Stimulated activated CD4-positive, alpha-beta T cell treated with anti-CD3 and anti-CD28 coated beads, Interleukin-12 subunit alpha, Interleukin-12 subunit beta, amount 100 ng/mL, for 24 hours (primary cell): ENCODE data around the gene OPCML.

ENCODE experiments used
- DNase-seq, 2 experiments: peaks; one replicate each; pipeline ENCODE4 v3.0.0-alpha.2; 2020; ENCODE audit warnings: low read depth in 2 of 2

Gene OPCML

DNA sequence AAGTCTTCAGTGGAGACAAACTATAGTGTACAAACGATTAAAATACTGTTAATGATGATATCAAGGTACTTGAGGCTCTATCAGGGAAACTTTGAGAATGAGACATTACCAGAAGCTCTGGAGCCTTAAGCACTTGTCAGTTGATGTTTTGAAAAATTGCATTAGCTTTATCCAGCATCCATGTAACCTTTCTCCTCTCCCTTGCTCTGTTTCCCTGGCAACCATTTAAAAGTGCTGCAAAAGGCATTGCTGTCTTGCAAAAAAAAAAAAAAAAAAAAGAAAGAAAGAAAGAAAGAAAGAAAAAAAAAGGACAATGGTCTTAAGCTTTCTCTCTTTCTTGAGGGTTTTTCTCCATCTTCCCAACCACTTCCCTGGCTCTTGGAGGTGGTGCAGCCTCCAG lies 787.0 kb downstream of the OPCML start:
- DNase-seq, result no peak

DNA sequence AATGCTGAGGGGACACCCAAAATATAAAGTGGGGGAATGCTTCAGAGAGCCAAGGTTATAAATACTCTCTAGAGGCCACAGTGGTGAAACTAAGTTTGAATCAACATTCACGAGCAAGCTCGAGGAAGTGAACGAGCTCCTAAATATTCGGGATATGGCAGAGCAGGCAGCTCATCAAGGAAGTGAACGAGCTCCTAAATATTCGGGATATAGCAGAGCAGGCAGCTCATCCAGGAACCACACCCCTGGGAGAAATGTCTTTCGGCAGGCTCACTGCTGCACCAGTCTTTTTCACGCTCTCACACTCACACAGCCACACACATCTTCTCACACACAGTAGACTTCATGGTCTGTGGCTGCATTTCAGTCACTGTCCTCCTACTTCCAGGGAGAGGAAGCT lies 787.5 kb downstream of the OPCML start:
- DNase-seq, result no peak

DNA sequence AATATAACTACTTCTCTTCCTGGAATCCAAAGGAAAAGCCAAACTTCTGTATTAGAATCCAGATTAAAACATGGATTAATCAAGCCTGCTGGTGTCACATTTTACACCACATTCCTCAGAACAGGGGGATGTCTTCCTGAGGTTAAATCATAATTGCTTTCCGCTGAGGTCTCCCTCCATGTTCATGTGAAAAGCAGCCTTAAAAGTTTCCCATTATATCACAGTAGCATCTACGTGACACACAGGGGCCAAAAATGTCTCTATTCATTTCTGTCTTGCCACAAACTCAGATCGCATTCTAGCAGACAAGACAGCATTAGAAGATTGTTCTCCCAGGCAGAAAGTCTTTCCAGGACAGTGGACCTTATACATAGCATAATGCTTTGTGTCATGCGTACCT lies 788.7 kb downstream of the OPCML start:
- DNase-seq, result no peak

DNA sequence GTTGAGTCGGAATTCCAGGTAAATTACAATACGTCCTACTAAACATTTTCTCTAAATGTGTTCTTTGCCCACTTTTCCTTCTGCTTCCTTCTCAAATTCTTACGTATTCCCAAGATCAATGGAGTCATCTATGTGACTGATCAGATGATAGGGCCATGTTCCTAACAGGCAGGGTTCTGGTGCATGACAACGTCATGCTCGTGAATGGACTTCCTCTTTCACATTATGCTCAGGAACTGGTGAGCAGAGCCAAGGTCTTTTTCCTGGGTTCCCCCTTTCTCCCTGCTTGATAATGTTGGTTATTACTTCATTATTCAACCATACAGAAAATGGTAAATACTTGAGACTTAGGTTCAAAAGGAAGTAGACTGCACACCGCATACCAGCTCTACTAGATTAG lies 789.4 kb downstream of the OPCML start:
- no peak for DNase-seq

- no peak for DNase-seq
Measured at GRCh38 chr11:132734217-132734616, 798.1 kb downstream of the OPCML start.

GRCh38 chr11:132728026-132728425 lies 804.3 kb downstream of the OPCML start:
- no peak for DNase-seq

- no peak for DNase-seq
Measured at GRCh38 chr11:132721526-132721925, 810.8 kb downstream of the OPCML start.

DNA sequence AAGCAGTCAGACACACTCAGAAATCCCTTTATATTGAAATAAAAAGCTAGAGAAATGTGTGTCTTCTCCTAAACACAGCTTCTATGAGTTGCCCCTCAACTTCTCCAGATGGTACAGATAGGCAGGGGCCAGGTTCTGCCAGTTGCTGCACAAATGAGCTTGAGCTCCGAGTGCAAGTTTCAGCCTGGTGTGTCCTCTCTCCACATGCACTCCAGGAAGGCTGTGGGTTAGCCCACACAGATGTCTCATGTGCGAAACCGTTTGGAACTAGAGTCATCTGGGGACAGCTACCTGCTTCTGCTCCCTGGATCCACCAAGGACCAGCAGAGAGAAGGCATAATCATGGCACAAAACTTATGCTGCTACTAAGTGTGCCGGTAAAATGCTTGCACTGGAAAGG lies 812.6 kb downstream of the OPCML start:
- no peak for DNase-seq

DNA sequence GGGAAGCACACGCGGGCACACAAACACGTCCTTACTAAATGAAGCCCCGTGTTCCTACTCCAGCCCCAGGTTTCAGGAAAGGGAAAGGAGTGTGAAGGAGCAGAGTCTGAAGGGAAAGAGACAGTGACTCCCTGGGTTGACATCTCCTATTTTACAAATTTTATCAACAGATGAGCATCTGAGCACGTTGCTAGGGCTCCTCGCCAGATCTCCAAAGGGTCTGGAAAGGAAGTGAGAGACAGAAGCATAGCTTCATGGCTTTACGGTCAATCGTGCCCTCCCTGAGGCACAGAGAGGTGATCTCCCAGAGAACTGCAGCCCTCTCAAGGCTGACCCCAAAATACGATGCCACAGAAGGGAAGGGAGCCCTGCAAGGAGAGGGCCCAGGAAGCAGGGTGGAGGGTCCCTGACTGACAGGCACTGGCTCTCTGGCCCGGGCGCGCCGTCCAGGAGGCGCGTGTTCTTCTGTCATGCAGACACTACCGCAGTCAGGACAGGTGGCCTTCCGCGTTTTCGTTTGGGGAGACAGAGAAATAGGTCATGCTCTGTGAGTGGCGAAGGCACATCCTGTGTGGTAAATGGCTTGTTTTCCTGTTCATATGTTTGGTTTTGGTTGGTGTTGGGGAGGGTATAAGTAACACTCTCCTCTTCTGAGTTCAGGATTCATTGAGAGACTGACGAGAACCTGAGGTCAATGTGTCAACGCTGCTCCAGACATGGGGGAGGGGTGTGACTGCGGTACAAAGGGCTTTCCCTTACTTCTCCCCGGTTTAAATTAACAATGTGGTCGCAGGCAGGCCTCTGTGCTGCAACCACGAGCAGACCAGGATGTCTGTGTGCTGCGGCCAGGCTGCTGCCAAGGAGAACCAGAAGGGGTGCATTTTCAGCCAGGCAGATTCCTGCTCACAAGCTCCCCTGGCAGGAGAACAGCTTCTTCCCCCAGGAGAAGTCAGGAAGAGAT lies 813.3 kb downstream of the OPCML start:
- peak in 1 of 2 experiments; percentile 20 for DNase-seq

- DNase-seq, result no peak
Measured at GRCh38 chr11:132717824-132718223, 814.5 kb downstream of the OPCML start.

GRCh38 chr11:132716037-132716436 lies 816.3 kb downstream of the OPCML start:
- DNase-seq, result no peak

- no peak for DNase-seq
Measured at GRCh38 chr11:132714859-132715440, 817.4 kb downstream of the OPCML start.

DNA sequence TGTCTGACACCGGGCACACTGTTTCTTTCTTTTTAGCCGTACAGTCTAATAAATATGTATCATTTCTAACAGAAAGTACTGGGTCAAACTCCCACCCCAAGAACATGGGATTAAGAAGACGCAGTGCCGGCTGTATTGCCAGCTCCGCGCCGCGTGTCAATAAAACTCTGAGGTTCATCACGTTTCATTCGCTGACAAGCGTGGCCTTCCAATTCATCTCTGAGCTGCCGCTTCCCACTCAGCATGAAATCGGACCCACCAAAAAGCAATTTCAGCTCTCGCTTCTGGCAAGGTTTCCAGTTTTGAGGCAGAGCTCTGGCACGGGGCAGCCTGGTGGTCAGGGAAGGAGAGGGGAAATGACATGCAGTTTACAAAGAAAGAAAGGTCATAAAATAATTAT lies 819.8 kb downstream of the OPCML start:
- no peak for DNase-seq

GRCh38 chr11:132704781-132705375 lies 827.4 kb downstream of the OPCML start:
- DNase-seq, result no peak

DNA sequence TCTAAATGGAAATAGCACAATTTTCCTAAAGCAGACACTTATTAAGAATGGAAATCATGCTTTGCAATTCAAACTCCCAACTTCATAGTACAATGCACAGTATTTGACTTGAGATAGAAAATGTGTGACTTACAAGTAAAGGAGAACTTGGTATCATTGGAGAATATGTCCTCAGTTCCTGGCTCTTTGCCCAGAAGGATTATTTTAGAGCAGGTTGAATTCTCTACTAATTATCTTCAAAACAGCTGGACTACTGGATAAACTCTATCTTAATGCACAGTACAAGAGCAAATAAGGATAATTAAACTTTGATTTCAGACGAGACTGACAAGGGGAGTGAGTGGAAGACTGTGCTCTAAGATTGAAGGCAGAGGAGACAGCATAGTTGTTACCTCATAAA lies 839.4 kb downstream of the OPCML start:
- DNase-seq, result no peak

DNA sequence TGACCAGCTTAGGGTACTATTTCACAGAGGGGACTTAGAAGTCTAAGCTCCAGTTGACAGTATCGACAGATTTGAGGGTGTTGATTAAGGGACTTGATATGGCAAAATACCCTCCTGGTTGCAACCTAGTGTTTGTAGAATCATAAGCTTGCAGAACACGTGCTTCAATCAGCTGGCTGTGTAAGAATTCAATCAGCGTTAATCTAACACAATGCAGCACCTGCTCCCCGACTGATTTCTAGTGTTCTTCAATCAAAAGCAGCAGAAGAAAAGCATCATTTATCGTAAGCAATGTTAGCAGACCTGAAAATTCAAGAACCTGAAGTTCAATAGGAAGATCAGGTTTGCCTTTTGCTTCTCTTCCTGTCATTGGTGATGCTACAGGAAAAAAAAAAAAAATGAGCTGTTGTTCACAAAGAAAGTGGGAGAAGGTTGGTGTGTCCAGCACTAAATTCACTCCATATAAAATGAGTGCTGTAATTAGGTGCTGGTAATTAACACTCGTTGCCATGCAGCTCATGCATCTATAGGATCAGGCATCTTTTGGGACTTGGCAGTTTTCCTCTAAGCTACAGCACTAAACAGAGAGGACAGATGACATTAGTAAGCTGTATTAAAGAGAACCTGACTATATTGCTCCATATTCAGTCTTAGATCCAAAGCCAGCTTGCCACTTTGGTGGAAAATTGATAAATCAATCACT lies 840.3 kb downstream of the OPCML start:
- DNase-seq, result no peak

GRCh38 chr11:132686886-132687285 lies 845.4 kb downstream of the OPCML start:
- no peak for DNase-seq

DNA sequence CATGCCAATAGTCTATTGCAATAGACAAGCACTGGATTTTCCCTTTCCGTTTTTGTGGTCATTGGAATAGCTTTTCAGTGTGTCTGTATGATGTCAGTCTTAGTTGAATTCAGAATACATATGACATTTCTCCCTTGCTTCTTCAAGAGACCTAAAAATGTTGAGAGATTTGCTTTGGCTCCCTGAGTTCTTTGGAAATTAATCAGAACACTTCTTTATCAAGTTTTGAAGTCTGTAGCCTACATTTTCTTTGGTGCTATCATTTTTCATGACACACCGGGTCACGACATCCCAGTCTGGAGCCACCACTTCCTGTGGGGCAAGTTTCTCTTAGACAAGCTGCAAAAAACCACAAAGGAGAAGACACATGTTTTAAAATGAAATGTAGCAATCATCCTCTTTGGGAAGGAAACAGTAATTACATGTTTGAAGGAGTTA lies 847.1 kb downstream of the OPCML start:
- DNase-seq, result no peak

GRCh38 chr11:132683602-132684001 lies 848.7 kb downstream of the OPCML start:
- no peak for DNase-seq

- DNase-seq, result no peak
Measured at GRCh38 chr11:132681971-132682370, 850.3 kb downstream of the OPCML start.

GRCh38 chr11:132680584-132680983 lies 851.7 kb downstream of the OPCML start:
- DNase-seq, result no peak

GRCh38 chr11:132674151-132674550 lies 858.1 kb downstream of the OPCML start:
- DNase-seq, result no peak
